ENCODE data around the gene NAA15. TPM values are rescaled to one million over a fixed set of nuclear protein-coding genes. Genes with fewer than 3 reads are reported as not detected.
"Not testable (repeated sequence)": the region's sequence is repeated elsewhere in the genome, so short reads cannot be mapped to it uniquely, and the experiment has no call there.

The NAA15 gene
- polyA plus RNA-seq (ENCODE audit: insufficient read length), result 25.9 TPM

- peak; percentile 98 for DNase-seq
Observed at GRCh38 chr4:139301113-139301820, at the start of gene NAA15. Gene NAA15, plus strand, starts transcription at chr4:139301505. Its CDS starts 273 bp downstream, at chr4:139301778.

GRCh38 chr4:139253046-139253445, 48.3 kb upstream of the NAA15 start:
- no peak for DNase-seq

GRCh38 chr4:139253713-139254112, 47.6 kb upstream of the NAA15 start:
- DNase-seq, result no peak

GRCh38 chr4:139255581-139255980, 45.7 kb upstream of the NAA15 start:
- DNase-seq, result not testable (repeated sequence)

- no peak for DNase-seq
Observed at GRCh38 chr4:139256349-139256748, 45.0 kb upstream of the NAA15 start.

GRCh38 chr4:139265654-139266053, 35.7 kb upstream of the NAA15 start:
- no peak for DNase-seq

- DNase-seq, result no peak
Observed at GRCh38 chr4:139266208-139266582, 35.1 kb upstream of the NAA15 start.

- DNase-seq, result peak; percentile 57
Observed at GRCh38 chr4:139266583-139267257, 34.6 kb upstream of the NAA15 start.

GRCh38 chr4:139267301-139267700, 34.0 kb upstream of the NAA15 start:
- no peak for DNase-seq

GRCh38 chr4:139273835-139274234, 27.5 kb upstream of the NAA15 start:
- DNase-seq, result no peak

GRCh38 chr4:139274790-139275189, 26.5 kb upstream of the NAA15 start:
- no peak for DNase-seq

- DNase-seq, result no peak
Observed at GRCh38 chr4:139275281-139275735, 26.0 kb upstream of the NAA15 start.

- no peak for DNase-seq
Observed at GRCh38 chr4:139278485-139278884, 22.8 kb upstream of the NAA15 start.

- no peak for DNase-seq
Observed at GRCh38 chr4:139278912-139279759, 22.2 kb upstream of the NAA15 start.

GRCh38 chr4:139279760-139280620, 21.3 kb upstream of the NAA15 start, which contains the start of gene MGARP:
Gene MGARP, minus strand, starts transcription at chr4:139280225. Its CDS starts 67 bp downstream, at chr4:139280158.
- no peak for DNase-seq

- no peak for DNase-seq
Observed at GRCh38 chr4:139282065-139282720, 19.1 kb upstream of the NAA15 start.

GRCh38 chr4:139282721-139283075, 18.6 kb upstream of the NAA15 start:
- DNase-seq, result no peak

- DNase-seq, result no peak
Observed at GRCh38 chr4:139286186-139286698, 15.1 kb upstream of the NAA15 start.

GRCh38 chr4:139295206-139295941, 5.9 kb upstream of the NAA15 start:
- DNase-seq, result peak; percentile 97

- no peak for DNase-seq
Observed at GRCh38 chr4:139295942-139296299, 5.4 kb upstream of the NAA15 start.

GRCh38 chr4:139297001-139297410, 4.3 kb upstream of the NAA15 start:
- DNase-seq, result no peak

Measured in hindlimb muscle (tissue), 1 donor.